ENCODE measurements around the gene LIME1. TPM values are rescaled to one million over a fixed set of nuclear protein-coding genes. Genes with fewer than 3 reads are reported as not detected.

Gene LIME1
- total RNA-seq, 2 experiments from 2014 or later, result 149 to 165 TPM

GRCh38 chr20:63777614-63778013 lies 41.1 kb downstream of the LIME1 start:
- H3K27ac ChIP-seq (ENCODE audit: low read depth in 1 of 2, low read length in 2 of 2), result no peak overlapping the region
- H3K4me3 ChIP-seq (ENCODE audit: low read length), result no peak overlapping the region
- no peak for ATAC-seq (ENCODE audit: poor library complexity)
- Mint-ChIP-seq H3K4me1 (ENCODE audit: low read depth) (peaks cover 18% of the 10 kb centered on the region), H3K4me3 (no peak overlapping the region), H3K27me3 (no peaks in the 10 kb centered on the region), H3K9me3 (no peaks in the 10 kb centered on the region), H3K27ac (no peak overlapping the region), H3K36me3 (ENCODE audit: low read depth) (no peaks in the 10 kb centered on the region)
- no peak for DNase-seq
- H3K27me3 ChIP-seq (ENCODE audit: control insufficient read depth in 1 of 2, insufficient read depth in 2 of 2, low read length in 2 of 2), result no peaks in the 10 kb centered on the region
- CTCF ChIA-PET, result no interaction called here
- peaks cover 18% of the 10 kb centered on the region for H3K4me1 ChIP-seq (ENCODE audit: insufficient read depth, low read length)
- TF ChIP-seq CTCF (IDR thresholded peaks at IDR 0.05), result no peak
- H3K9me3 ChIP-seq (ENCODE audit: control insufficient read depth in 1 of 2, insufficient read depth in 1 of 2, low read length in 2 of 2), result no peaks in the 10 kb centered on the region
- H3K36me3 ChIP-seq (ENCODE audit: insufficient read depth, low read length), result no peaks in the 10 kb centered on the region
- intact Hi-C loops (cut with DNase I, micrococcal nuclease), result no loop called here
- POLR2A ChIA-PET, result no interaction called here

- Histone ChIP-seq H3K9me3 (ENCODE audit: control insufficient read depth in 1 of 2, insufficient read depth in 1 of 2, low read length in 2 of 2) (no peaks in the 10 kb centered on the region), H3K36me3 (ENCODE audit: insufficient read depth, low read length) (no peaks in the 10 kb centered on the region), H3K4me3 (ENCODE audit: low read length) (no peak overlapping the region), H3K27me3 (ENCODE audit: control insufficient read depth in 1 of 2, insufficient read depth in 2 of 2, low read length in 2 of 2) (no peaks in the 10 kb centered on the region), H3K27ac (ENCODE audit: low read depth in 1 of 2, low read length in 2 of 2) (no peak overlapping the region), H3K4me1 (ENCODE audit: insufficient read depth, low read length) (peaks cover 20% of the 10 kb centered on the region)
- no peak overlapping the region for H3K27ac Mint-ChIP-seq
- no peaks in the 10 kb centered on the region for H3K9me3 Mint-ChIP-seq
- ATAC-seq (ENCODE audit: poor library complexity) (no peak), DNase-seq (no peak)
- peaks cover 20% of the 10 kb centered on the region for H3K4me1 Mint-ChIP-seq (ENCODE audit: low read depth)
- intact Hi-C loops (cut with DNase I, micrococcal nuclease), result no loop called here
- H3K36me3 Mint-ChIP-seq (ENCODE audit: low read depth), result no peaks in the 10 kb centered on the region
- ChIA-PET CTCF (no interaction called here), POLR2A (no interaction called here)
- H3K27me3 Mint-ChIP-seq, result no peaks in the 10 kb centered on the region
- no peak overlapping the region for H3K4me3 Mint-ChIP-seq
- no peak for TF ChIP-seq CTCF (IDR thresholded peaks at IDR 0.05)
Observed at GRCh38 chr20:63778034-63778752, 41.7 kb downstream of the LIME1 start.

- intact Hi-C loops (cut with DNase I, micrococcal nuclease), result no loop called here
- no peak overlapping the region for H3K27ac Mint-ChIP-seq
- TF ChIP-seq CTCF (IDR thresholded peaks at IDR 0.05), result no peak
- Histone ChIP-seq H3K36me3 (ENCODE audit: insufficient read depth, low read length) (no peaks in the 10 kb centered on the region), H3K4me3 (ENCODE audit: low read length) (no peak overlapping the region), H3K27me3 (ENCODE audit: control insufficient read depth in 1 of 2, insufficient read depth in 2 of 2, low read length in 2 of 2) (no peaks in the 10 kb centered on the region), H3K27ac (ENCODE audit: low read depth in 1 of 2, low read length in 2 of 2) (no peak overlapping the region), H3K4me1 (ENCODE audit: insufficient read depth, low read length) (peaks cover 17% of the 10 kb centered on the region), H3K9me3 (ENCODE audit: control insufficient read depth in 1 of 2, insufficient read depth in 1 of 2, low read length in 2 of 2) (no peaks in the 10 kb centered on the region)
- no peak for ATAC-seq (ENCODE audit: poor library complexity)
- peaks cover 25% of the 10 kb centered on the region for H3K4me1 Mint-ChIP-seq (ENCODE audit: low read depth)
- H3K4me3 Mint-ChIP-seq, result no peak overlapping the region
- DNase-seq, result no peak
- H3K9me3 Mint-ChIP-seq, result no peaks in the 10 kb centered on the region
- H3K27me3 Mint-ChIP-seq, result no peaks in the 10 kb centered on the region
- ChIA-PET CTCF (no interaction called here), POLR2A (no interaction called here)
- H3K36me3 Mint-ChIP-seq (ENCODE audit: low read depth), result no peaks in the 10 kb centered on the region
Observed at GRCh38 chr20:63778857-63779256, 42.4 kb downstream of the LIME1 start.
